Skeletal muscle tissue (tissue), 4 donors: ENCODE results near the gene DOCK9. TPM values are rescaled to one million over a fixed set of nuclear protein-coding genes. Genes with fewer than 3 reads are reported as not detected.

ENCODE experiments used
- H3K27ac ChIP-seq: one replicate; pipeline ENCODE4 v1.7.0; 2013; ENCODE audit warnings: mild to moderate bottlenecking, low read depth, low read length, inconsistent platforms
- H3K27me3 ChIP-seq, 3 donors: one replicate each; pipeline ENCODE4 v1.7.0; 2013; ENCODE audit warnings: low read length in 3 of 3; ENCODE audit not compliant: control insufficient read depth in 3 of 3, insufficient read depth in 3 of 3
- H3K36me3 ChIP-seq, 3 donors: one replicate each; pipeline ENCODE4 v1.7.0; 2013; ENCODE audit warnings: low read length in 3 of 3; ENCODE audit not compliant: control insufficient read depth in 3 of 3, insufficient read depth in 3 of 3
- H3K4me1 ChIP-seq, 3 donors: one replicate each; pipeline ENCODE4 v1.7.0; 2013; ENCODE audit warnings: low read length in 3 of 3, mild to moderate bottlenecking in 3 of 3; ENCODE audit not compliant: control insufficient read depth in 3 of 3, insufficient read depth in 3 of 3
- H3K4me3 ChIP-seq, 3 donors: one replicate each; pipeline ENCODE4 v1.7.0; 2013; ENCODE audit warnings: low read length in 3 of 3
- H3K9ac ChIP-seq, 3 donors: one replicate each; pipeline ENCODE4 v1.7.0; 2013; ENCODE audit warnings: low read length in 3 of 3, mild to moderate bottlenecking in 3 of 3, moderate library complexity in 2 of 3, low read depth in 1 of 3
- H3K9me3 ChIP-seq, 3 donors: one replicate each; pipeline ENCODE4 v1.7.0; 2013; ENCODE audit warnings: low read length in 3 of 3; ENCODE audit not compliant: control insufficient read depth in 3 of 3
- total RNA-seq: library from RNA; depleted of rRNA; stranded (reverse); fragments of >200 nt; gene quantifications from one replicate; pipeline ENCODE4 v1.2.3, GENCODE V29; 2014
- donor health status: Osteomylitis.

Gene DOCK9
- total RNA-seq, 1 donor from 2014 or later = 86.6 TPM

DNA sequence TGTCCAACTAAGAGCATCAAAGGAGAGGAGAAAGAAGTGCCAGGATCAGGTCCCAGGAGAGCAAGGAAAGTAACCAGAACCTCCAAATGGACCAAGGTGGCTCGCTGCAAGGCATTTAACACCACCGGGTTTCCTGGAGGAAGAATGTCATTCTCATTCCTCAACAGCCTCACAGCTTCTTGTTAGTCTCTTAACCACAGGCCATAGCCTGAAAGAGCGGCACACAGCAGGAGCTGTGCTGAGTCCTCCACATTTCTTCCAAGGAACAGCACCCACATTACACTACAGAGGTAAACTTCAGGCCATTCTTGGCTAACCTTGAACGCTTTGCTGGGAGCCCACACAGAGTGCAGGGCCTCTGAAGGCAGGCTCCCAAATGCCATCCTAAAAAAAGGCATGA lies 23.6 kb downstream of the DOCK9 start:
- H3K27me3 ChIP-seq = no peaks in the 10 kb centered on the region

DNA sequence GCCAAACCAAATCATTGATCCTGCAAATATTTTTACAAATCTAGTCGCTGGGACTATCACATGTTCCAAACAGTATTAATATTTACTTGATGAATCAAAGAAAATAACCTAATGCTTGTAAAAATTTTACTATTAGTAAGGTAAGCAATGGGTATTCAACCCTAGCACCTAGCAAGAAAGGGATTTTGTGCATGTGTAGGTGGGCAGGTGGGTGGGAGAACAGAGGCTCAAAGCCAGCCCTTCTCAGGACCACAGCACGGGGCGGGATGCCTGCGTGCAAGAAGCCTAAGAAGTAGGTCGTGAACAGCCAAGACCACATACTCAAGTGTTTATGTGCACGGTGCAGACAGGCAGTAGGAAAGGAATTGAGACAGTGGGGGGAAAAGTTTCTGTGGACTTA lies 26.6 kb downstream of the DOCK9 start:
- no peaks in the 10 kb centered on the region for H3K9me3 ChIP-seq
- H3K4me3 ChIP-seq = no peak overlapping the region
- H3K9ac ChIP-seq = no peak overlapping the region
- peaks cover 0 to 4% (median 2%) of the 10 kb centered on the region in 3 donors for H3K4me1 ChIP-seq
- no peak overlapping the region for H3K27ac ChIP-seq
- no peaks in the 10 kb centered on the region for H3K36me3 ChIP-seq
- H3K27me3 ChIP-seq = no peaks in the 10 kb centered on the region

More for the DNA sequence above, 23.6 kb downstream of the DOCK9 start:
- Histone ChIP-seq H3K4me3 (no peak overlapping the region), H3K4me1 (peaks cover under 1 to 11% (median 4%) of the 10 kb centered on the region in 3 donors), H3K9me3 (no peaks in the 10 kb centered on the region), H3K27ac (no peak overlapping the region), H3K9ac (no peak overlapping the region), H3K36me3 (no peaks in the 10 kb centered on the region)

DNA sequence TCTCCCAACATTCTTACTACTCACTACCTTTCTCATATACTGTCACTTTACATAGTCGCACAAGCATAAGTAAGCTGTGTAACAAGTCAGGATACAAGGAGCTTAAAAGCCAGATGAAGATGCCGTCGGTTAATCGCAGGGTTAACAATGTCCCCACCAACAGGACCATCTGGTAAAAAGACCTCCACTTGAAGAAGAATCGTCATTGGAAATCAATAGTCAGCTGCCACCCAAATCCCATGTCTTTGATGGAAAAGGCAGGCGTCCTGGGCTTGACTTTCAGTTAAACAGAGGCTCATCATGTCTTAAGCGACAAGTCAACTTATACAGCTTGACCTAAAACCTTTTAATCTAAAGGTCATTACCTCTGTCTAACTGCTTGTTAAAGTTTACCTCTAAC lies 27.2 kb downstream of the DOCK9 start:
- Histone ChIP-seq H3K36me3 (no peaks in the 10 kb centered on the region), H3K4me1 (peaks cover 0 to 4% (median 2%) of the 10 kb centered on the region in 3 donors), H3K9me3 (no peaks in the 10 kb centered on the region), H3K9ac (no peak overlapping the region), H3K27ac (no peak overlapping the region), H3K4me3 (no peak overlapping the region), H3K27me3 (no peaks in the 10 kb centered on the region)

GRCh38 chr13:98947925-98948324 lies 29.9 kb downstream of the DOCK9 start:
- H3K9me3 ChIP-seq = no peaks in the 10 kb centered on the region
- H3K27me3 ChIP-seq = no peaks in the 10 kb centered on the region
- peaks cover 0 to 5% (median 3%) of the 10 kb centered on the region in 3 donors for H3K4me1 ChIP-seq
- no peak overlapping the region for H3K27ac ChIP-seq
- no peak overlapping the region for H3K4me3 ChIP-seq
- no peaks in the 10 kb centered on the region for H3K36me3 ChIP-seq
- no peak overlapping the region for H3K9ac ChIP-seq

- Histone ChIP-seq H3K9me3 (no peaks in the 10 kb centered on the region), H3K4me1 (peaks cover 0 to 5% (median 3%) of the 10 kb centered on the region in 3 donors), H3K36me3 (no peaks in the 10 kb centered on the region), H3K27me3 (no peaks in the 10 kb centered on the region), H3K4me3 (no peak overlapping the region), H3K27ac (no peak overlapping the region), H3K9ac (no peak overlapping the region)
These were observed 31.8 kb downstream of the DOCK9 start for GRCh38 chr13:98945863-98946605.

GRCh38 chr13:98944336-98944735 lies 33.5 kb downstream of the DOCK9 start:
- Histone ChIP-seq H3K4me1 (peaks cover 0 to 12% (median 12%) of the 10 kb centered on the region in 3 donors), H3K27ac (no peak overlapping the region)

DNA sequence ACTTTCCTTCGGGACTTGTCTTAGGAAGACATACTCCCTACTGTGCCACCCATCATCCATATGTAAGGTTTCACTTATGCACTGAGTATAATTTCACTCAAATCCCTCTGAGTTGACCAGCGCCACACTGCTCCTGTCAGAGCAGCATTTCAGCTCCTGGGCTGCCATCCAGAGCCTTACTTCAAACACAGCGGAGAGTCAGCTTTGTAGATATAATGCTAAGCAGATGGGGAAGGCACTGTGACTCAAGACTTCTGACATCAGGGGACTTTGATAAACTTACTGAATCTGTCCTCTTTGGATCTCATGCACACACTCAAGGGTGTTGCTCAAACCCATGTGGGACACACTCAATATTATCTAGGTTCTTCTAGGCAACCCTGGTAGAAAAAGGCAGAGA lies 34.9 kb downstream of the DOCK9 start:
- Histone ChIP-seq H3K27me3 (no peaks in the 10 kb centered on the region), H3K9ac (no peak overlapping the region), H3K4me1 (peaks cover 5 to 21% (median 21%) of the 10 kb centered on the region in 3 donors), H3K36me3 (no peaks in the 10 kb centered on the region), H3K4me3 (no peak overlapping the region), H3K27ac (no peak overlapping the region), H3K9me3 (no peaks in the 10 kb centered on the region)

More at GRCh38 chr13:98944336-98944735, 33.5 kb downstream of the DOCK9 start:
- no peak overlapping the region for H3K9ac ChIP-seq
- no peaks in the 10 kb centered on the region for H3K36me3 ChIP-seq
- H3K4me3 ChIP-seq = no peak overlapping the region
- no peaks in the 10 kb centered on the region for H3K27me3 ChIP-seq
- no peaks in the 10 kb centered on the region for H3K9me3 ChIP-seq

DNA sequence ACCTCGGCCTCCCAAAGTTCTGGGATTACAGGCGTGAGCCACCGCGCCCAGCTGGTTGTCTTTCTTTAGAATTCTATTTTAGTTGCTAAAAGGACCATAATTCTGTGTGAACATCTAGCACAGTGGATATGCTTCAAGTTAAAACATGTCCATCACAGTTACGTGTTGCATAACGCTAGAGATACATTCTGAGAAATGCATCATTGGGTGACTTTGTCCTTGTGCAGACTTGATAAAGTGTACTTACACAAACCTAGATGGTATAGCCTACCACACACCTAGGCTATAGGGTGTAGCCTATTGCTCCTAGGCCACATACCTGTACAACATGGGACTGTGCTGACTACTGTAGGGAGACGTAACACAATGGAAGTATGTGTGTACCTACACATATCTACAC lies 35.4 kb downstream of the DOCK9 start:
- Histone ChIP-seq H3K9me3 (no peaks in the 10 kb centered on the region), H3K27me3 (no peaks in the 10 kb centered on the region), H3K36me3 (no peaks in the 10 kb centered on the region), H3K9ac (no peak overlapping the region), H3K27ac (no peak overlapping the region), H3K4me3 (no peak overlapping the region), H3K4me1 (peaks cover 5 to 25% (median 24%) of the 10 kb centered on the region in 3 donors)

GRCh38 chr13:98941536-98941935 lies 36.3 kb downstream of the DOCK9 start:
- no peaks in the 10 kb centered on the region for H3K9me3 ChIP-seq
- no peak overlapping the region for H3K4me3 ChIP-seq
- no peaks in the 10 kb centered on the region for H3K27me3 ChIP-seq
- peaks cover 5 to 24% (median 22%) of the 10 kb centered on the region in 3 donors for H3K4me1 ChIP-seq
- no peaks in the 10 kb centered on the region for H3K36me3 ChIP-seq
- no peak overlapping the region for H3K27ac ChIP-seq
- H3K9ac ChIP-seq = no peak overlapping the region

- Histone ChIP-seq H3K27me3 (no peaks in the 10 kb centered on the region), H3K4me3 (no peak overlapping the region), H3K9ac (no peak overlapping the region), H3K4me1 (peaks cover 5 to 24% (median 22%) of the 10 kb centered on the region in 3 donors), H3K9me3 (peaks cover 0 to 2% (median 0%) of the 10 kb centered on the region in 3 donors), H3K27ac (no peak overlapping the region), H3K36me3 (no peaks in the 10 kb centered on the region)
These were observed 36.7 kb downstream of the DOCK9 start for GRCh38 chr13:98941126-98941525.
